ENCODE data around the gene NPIPA5. TPM values are rescaled to one million over a fixed set of nuclear protein-coding genes. Genes with fewer than 3 reads are reported as not detected.
A peak's percentile ranks its signal among the peaks of the same experiment; 100 is the strongest.
"Not testable (repeated sequence)": the region's sequence is repeated elsewhere in the genome, so short reads cannot be mapped to it uniquely, and the experiment has no call there.

The NPIPA5 gene
- total RNA-seq (1.2 TPM in 1 of 2 replicates, not detected in the other), polyA plus RNA-seq (5.2 and 21.0 TPM in 2 replicates), polyA minus RNA-seq (0.43 TPM in 1 of 2 replicates, not detected in the other)
- 8.3 TPM for total RNA-seq (2013)

GRCh38 chr16:15378194-15378593 is at the start of gene NPIPA5:
Gene NPIPA5, minus strand, starts transcription at chr16:15378294. Its CDS starts 0 bp downstream, at chr16:15378294.
- H3K27me3 ChIP-seq (replicated peaks in 1 of 4; ENCODE audit: control extremely low read depth in 1 of 4, control insufficient read depth in 3 of 4, insufficient read depth in 4 of 4, low read length in 3 of 4); H3K27ac ChIP-seq (ENCODE audit: low read length in 2 of 2); H3K4me3 ChIP-seq (ENCODE audit: control extremely low read depth in 1 of 5, extremely low read depth in 1 of 5, insufficient read depth in 1 of 5, low read depth in 2 of 5, low read length in 4 of 5); H3K4me1 Mint-ChIP-seq; DNase-seq; H4K20me1 ChIP-seq (ENCODE audit: control insufficient read depth, insufficient read depth, low read length, poor library complexity, severe bottlenecking); H3K36me3 ChIP-seq (replicated peaks in 1 of 2; ENCODE audit: control extremely low read depth in 1 of 2, control insufficient read depth in 1 of 2, extremely low read depth in 1 of 2, insufficient read depth in 2 of 2, low read length in 1 of 2); H3K9me3 Mint-ChIP-seq (ENCODE audit: insufficient read depth); H3K4me2 ChIP-seq (replicated peaks; ENCODE audit: low read depth, low read length, poor library complexity, severe bottlenecking); H3K79me2 ChIP-seq (ENCODE audit: control insufficient read depth, insufficient read depth, low read length); H2AFZ ChIP-seq (ENCODE audit: insufficient read depth, low read depth, low read length, poor library complexity, severe bottlenecking); H3K27ac Mint-ChIP-seq; H3K4me3 Mint-ChIP-seq; ATAC-seq (ENCODE audit: low read depth); H3K27me3 Mint-ChIP-seq; intact Hi-C loops (cut with micrococcal nuclease); CTCF ChIA-PET; H3K9me3 ChIP-seq (ENCODE audit: control extremely low read depth in 1 of 3, control insufficient read depth in 2 of 3, insufficient read depth in 1 of 3, low read length in 2 of 3); H3K4me1 ChIP-seq (ENCODE audit: control insufficient read depth in 2 of 2, insufficient read depth in 2 of 2, low read length in 2 of 2); POLR2A ChIA-PET; H3K9ac ChIP-seq (ENCODE audit: low read length): not testable (repeated sequence)
- no CpG with 5 or more reads among the region's 4 CpGs for WGBS (ENCODE audit: insufficient coverage)

DNA sequence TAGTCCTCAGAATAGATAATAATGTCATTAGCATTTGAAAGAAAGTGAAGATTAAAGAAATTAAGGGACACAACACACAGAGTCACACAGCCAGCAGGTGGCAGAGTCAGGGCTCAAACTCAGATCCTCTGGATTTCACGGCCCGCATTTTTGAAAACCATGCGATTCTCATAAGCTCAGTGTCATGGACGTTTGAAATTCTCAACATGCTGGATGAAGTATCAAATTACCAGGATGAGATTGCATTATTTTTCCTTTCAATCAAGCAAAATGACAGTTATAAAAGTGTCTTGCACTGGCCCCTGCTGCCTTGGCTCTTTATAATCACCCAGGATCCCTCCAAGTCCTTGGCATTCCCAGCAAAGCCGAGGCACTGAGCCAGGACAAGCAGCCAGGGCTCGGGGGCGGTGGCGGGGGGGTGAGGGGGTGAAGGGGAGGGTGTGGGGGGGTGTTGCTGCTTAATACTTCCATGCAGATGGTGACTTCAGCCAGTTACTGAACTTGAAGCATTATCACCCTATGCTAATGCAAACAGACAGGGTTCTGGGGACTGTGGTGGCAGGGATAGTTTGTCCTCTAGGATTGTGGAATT is 49.6 kb upstream of the NPIPA5 start:
- Mint-ChIP-seq H3K9me3 (ENCODE audit: insufficient read depth) (no peaks in the 10 kb centered on the region), H3K4me3 (no peak overlapping the region), H3K4me1 (peaks cover 3% of the 10 kb centered on the region), H3K27me3 (peaks cover 14% of the 10 kb centered on the region), H3K27ac (no peak overlapping the region)
- Histone ChIP-seq H2AFZ (ENCODE audit: insufficient read depth, low read depth, low read length, poor library complexity, severe bottlenecking) (peak overlapping the region; percentile 49), H3K27ac (ENCODE audit: low read length in 2 of 2) (no peak overlapping the region), H3K79me2 (ENCODE audit: control insufficient read depth, insufficient read depth, low read length) (no peaks in the 10 kb centered on the region), H3K4me2 (replicated peaks; ENCODE audit: low read depth, low read length, poor library complexity, severe bottlenecking) (no peak overlapping the region), H3K4me1 (ENCODE audit: control insufficient read depth in 2 of 2, insufficient read depth in 2 of 2, low read length in 2 of 2) (peaks cover 0 to 3% of the 10 kb centered on the region in 2 donors), H3K4me3 (ENCODE audit: control extremely low read depth in 1 of 5, extremely low read depth in 1 of 5, insufficient read depth in 1 of 5, low read depth in 2 of 5, low read length in 4 of 5) (no peak overlapping the region), H3K9me3 (ENCODE audit: control extremely low read depth in 1 of 3, control insufficient read depth in 2 of 3, insufficient read depth in 1 of 3, low read length in 2 of 3) (no peaks in the 10 kb centered on the region), H3K36me3 (replicated peaks in 1 of 2; ENCODE audit: control extremely low read depth in 1 of 2, control insufficient read depth in 1 of 2, extremely low read depth in 1 of 2, insufficient read depth in 2 of 2, low read length in 1 of 2) (no peaks in the 10 kb centered on the region), H4K20me1 (ENCODE audit: control insufficient read depth, insufficient read depth, low read length, poor library complexity, severe bottlenecking) (no peaks in the 10 kb centered on the region), H3K9ac (ENCODE audit: low read length) (no peak overlapping the region), H3K27me3 (replicated peaks in 1 of 4; ENCODE audit: control extremely low read depth in 1 of 4, control insufficient read depth in 3 of 4, insufficient read depth in 4 of 4, low read length in 3 of 4) (no peaks in the 10 kb centered on the region)
- intact Hi-C loops (cut with micrococcal nuclease), result loop anchor here (1.0 kb wide), 1 partner anchor 215 kb away; no protein-coding TSS in a partner anchor
- ATAC-seq (ENCODE audit: low read depth), result peak; percentile 56
- 10% methylated on average over 4 of the region's 8 CpGs for WGBS (ENCODE audit: insufficient coverage)
- peak; percentile 63 for TF ChIP-seq CTCF (IDR thresholded peaks at IDR 0.05)
- TF ChIP-seq EZH2 (IDR thresholded peaks at IDR 0.05; ENCODE audit: borderline replicate concordance, insufficient read depth, low read depth, low read length, poor library complexity, severe bottlenecking), result no peak
- DNase-seq, result peak; percentile 61
- ChIA-PET POLR2A (interaction anchor here (0.6 kb wide), 1 partner anchor 21 kb away, joined by 3 read pairs; no protein-coding TSS in a partner anchor), CTCF (interaction anchor here (0.6 to 3.1 kb wide), 20 partner anchors 8 to 699 kb away, joined by 3 to 24 read pairs (median 4); partner anchors contain the start of gene MARF1)

Data from B cell (primary cell).